Hypothalamus (tissue), 51 donors: ENCODE data around the gene DYRK1B.
"Not testable (repeated sequence)": the region's sequence is repeated elsewhere in the genome, so short reads cannot be mapped to it uniquely, and the experiment has no call there.

Experiments used
- DNase-seq, 51 donors: peaks; one replicate each; lab custom pipeline; 2025; lab: John Stamatoyannopoulos, UW

DYRK1B gene

DNA sequence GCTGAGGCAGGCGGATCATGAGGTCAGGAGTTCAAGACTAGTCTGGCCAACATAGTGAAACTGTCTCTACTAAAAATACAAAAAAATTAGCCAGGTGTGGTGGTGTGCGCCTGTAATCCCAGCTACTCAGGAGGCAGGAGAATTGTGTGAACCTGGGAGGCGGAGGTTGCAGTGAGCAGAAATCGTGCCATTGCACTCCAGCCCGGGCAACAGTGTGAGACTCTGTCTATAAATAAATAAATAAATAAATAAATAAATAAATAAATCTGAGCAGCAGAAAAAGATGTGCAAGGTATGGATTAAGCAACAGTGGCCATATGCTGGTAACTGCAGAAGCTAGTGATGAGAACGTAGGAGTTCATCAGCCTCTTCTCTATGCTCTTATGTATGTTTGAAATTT, 19.9 kb downstream of the DYRK1B start:
- not testable (repeated sequence) for DNase-seq

DNA sequence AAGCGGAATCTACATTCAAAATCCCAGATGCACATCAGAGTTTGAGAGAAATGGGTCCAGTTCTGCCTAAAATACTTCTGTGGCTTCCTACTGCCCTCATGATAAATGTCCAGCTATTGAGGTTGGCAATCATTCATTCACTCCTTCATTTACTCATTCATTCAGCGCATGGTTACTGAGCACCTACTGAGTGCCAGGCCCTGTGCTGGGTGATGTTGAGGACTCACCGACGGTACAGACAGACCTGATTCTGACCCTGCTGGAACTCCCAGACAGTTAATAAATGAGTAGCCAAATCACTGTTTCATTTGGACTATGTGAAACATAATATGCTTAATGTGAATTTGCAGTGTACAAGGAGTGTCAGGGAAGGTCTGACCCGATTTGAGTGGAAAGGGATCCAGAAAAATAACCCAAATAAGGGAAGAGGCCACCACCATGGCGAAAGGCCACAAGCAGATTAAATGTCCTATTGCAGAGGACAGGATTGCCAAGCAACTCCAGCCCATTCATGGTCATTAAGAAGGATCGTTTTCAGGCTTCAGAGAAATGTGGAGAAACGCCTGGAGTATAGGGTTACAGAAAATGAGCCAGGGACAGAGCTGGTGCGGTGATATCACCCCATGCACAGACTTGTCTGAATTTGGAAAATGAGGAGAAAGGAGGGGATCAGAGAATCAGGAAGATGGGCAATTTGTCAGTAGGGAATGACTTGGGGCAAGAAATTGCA, 20.5 kb downstream of the DYRK1B start:
- no peak for DNase-seq

DNA sequence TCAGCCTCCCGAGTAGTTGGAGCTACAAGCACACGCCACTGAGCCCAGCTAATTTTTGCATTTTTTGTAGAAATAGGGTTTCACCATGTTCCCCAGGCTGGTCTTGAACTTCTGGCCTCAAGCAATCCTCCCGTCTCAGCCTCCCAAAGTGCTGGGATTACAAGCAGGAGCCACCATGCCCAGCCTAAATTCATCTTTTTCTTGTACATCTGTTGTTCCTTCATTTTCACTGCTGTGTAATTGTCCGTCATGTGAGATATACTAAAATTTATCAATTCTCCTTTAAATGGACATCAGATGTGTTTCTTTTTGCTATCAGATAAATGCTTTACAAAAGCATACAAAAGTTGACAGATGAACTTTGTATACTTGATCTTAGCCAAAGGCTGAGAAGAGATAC, 22.9 kb downstream of the DYRK1B start:
- no peak for DNase-seq

DNA sequence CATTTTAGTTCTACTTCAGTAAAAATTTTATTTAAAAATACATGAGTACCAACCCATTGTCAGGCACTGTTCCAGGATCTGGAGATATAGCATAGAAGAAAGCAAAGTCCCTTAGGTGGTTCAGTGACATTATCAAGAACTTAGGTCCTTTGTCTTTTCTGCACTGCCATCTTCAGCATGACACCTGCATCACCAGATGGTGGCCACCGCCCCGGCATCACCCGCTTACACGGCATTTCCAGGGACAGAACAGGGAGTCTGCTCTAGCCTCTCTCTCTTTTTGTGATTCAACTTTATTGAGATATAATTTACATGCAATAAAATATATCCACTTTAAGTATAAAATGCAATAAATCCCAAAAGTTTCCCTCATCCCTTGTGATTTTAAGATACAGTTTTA, 23.5 kb downstream of the DYRK1B start:
- no peak for DNase-seq

DNA sequence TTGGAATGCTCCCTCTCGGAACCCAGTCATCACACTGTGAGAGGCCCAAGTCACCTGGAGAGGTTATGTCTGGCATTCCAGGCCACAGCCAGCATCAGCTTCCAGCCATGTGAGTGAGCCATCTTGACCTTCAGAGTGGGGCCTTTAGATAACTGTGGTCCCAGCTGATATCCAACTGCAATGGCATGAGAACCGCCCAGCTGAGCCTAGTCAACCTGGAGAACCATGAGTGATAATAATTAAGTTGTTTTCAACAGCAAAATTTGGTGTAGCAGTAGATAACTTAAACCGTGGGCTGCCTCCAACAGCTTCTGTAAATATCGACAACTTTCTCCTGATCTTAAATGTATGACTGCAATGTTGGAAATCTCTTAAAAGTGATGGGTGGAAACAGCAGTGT, 24.6 kb downstream of the DYRK1B start:
- DNase-seq: no peak

DNA sequence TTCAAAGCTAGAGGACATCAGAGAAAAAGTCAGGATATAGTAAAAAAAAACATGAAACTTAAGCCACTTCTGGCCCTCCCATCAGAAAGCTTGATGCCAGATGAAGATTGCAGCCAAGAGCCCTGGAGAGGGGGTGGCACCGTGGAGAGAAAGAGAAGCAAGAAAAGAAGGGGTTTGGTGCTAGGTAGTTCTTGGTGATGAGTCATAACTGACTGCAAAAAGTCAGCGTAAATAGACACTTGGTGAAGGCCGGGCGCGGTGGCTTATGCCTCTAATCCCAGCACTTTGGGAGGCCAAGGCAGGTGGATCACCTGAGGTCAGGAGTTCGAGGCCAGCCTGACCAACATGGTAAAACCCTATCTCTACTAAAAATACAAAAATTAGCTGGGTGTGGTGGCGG, 25.3 kb downstream of the DYRK1B start:
- not testable (repeated sequence) for DNase-seq

DNA sequence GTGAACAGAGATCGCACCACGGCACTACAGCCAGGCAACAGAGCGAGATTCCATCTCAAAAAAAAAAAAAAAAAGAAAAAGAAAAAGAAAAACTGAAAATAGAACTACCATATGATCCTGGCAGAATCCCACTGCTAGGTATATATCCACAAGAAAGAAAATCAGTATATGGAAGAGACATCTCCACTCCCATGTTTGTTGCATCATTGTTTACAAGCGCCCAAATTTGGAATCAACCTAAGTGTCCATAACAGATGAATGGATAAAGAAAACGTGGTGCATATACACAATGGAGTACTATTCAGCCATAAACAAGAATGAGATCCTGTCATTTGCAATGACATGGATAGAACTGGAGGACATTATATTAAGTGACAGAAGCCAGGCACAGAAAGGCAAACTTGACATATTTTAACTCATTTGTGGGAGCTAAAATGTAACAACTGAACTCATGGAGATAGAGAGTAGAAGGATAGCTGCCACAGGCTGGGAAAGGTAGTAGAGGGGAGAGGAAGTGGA, 26.1 kb downstream of the DYRK1B start:
- no peak for DNase-seq

DNA sequence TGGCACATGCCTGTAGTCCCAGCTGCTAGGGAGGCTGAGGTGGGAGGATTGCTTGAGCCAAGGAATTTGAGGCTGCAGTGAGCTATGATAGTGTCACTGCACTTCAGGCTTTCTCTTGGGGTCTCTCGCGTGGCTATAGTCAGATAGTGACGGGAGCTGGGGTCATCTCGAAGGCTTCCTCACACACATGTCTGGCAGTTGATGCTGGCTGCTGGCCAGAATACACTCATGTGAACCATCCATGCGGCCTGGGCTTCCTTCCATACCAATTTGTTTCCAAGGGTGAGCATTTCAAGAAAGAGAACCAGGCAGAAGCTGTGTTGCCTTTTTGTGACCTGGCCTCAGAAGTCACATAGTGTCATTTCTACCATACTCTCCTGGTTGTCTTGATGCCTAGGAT, 28.9 kb downstream of the DYRK1B start:
- DNase-seq: no peak

DNA sequence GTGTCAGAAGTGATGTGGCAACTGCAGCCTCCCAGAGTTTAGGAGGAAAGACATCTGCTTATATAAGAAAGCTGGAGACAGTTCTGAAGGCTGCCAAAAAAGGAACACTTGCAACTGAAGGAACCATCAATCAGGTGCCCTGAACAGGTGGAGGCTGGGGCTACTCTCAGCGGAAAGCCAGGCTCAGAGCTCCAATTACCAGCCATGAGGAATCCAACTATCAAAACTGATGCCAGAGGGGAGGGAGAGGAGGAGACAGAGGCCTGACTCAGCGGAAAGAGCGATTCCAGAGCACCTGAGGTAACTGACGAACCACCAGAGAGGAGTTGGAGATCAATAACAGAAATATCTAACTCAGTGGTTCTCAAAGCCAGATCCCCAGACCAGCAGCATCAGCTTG, 31.0 kb downstream of the DYRK1B start:
- DNase-seq: no peak

DNA sequence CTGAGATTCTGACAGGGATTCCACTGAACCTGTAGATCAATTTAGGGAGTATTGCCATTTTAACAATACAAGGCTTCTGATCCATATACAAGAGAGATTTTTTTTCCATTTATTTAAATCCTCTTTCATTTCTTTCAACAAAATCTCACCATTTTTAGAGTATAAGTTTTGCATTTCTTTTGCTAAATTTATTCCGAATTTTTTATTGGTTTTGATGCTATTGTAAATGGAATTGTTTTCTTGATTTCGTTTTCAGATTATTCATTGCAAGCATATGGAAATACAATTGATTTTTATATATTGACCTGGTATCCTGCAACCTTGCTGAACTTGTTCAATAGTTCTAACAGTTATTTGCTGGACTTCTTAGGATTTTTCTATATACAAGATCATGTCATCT, 36.9 kb downstream of the DYRK1B start:
- DNase-seq: no peak

DNA sequence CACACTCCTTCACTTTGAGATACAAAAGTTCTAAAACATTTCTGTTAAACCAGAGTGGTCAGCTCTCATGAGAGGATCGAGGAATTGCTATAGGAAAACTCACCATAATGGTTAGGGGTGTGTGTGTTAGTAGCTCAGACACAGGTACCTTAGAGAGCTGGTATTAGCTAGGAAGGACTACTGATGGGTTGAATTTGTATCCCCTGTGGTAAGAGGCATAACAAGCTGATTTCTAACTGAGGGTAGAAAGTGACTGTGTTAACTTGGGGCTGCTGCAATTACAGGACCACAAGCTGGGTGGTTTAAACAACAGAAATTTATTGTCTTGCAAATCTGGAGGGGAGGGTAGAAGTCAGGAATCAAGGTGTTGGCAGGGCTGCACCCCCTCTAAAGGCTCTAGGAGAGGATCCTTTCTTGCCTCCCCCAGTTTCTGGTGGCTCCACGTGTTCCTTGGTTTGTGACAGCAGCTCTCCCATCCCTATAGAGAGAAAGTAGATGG, 37.9 kb downstream of the DYRK1B start:
- DNase-seq: no peak

DNA sequence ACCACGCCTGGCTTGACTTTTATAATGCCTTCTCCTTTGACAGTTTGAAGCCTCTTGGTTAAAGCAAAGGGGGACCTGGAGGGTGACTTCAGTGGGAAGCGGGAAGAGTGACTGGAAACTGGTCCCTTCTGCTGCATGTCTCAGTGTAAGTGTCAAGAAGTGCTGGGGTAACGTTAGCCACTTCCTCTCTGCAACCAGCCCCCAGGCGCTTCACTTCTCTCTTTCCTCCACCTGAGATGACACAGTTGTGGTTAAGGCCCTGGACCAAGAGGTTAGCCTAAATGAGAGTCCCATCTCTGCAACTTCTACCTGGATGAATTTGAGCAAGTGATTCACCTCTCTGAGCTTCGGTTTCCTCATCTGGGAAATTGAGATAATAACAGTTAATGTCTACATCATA, 39.0 kb downstream of the DYRK1B start:
- DNase-seq: no peak

DNA sequence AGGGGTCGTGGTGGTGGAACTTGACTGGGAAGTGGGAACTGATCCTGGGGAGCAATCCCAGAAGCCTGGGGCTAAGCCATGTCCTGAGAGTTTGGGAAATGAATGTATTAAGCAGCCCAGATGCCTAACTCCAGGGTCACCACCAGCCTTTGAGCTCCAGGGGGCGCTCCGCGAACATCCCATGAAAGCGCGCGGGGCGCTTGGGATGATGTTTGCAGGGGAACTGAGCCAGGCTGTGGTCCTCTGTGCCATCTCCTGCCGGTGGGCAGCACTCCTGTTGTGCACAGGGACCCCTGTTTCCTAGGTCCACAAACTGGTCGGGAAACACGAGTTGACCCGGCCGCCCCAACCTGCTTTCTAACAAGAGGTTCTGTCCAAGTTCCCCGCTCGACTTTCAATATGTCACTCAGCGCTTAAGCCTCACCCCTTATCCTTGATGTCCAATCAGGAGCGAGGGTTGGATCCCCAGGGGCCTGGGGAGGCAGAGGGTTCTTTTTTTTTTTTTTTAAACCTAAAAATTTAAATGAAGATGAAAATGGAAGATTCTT, 40.9 kb downstream of the DYRK1B start:
- peak in 47 of 51 donors; percentile 1 to 82 (median 44) for DNase-seq

DNA sequence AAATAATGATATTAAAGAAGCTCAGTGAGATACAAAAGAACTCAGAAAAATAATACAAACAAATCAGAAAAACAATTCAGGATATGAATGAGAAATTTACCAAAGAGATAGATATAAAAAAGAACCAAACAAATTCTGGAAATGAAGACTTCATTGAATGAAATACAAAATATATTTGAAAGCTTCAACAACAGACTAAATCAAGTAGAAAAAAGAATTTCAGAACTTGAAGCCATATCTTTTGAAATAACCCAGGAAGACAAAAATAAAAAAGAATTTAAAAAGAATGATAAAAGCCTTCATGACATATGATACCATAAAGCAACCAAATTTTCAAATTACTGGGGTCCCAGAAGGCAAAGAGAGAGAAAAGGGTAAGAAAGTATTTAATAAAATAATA, 45.7 kb downstream of the DYRK1B start:
- no peak for DNase-seq

DNA sequence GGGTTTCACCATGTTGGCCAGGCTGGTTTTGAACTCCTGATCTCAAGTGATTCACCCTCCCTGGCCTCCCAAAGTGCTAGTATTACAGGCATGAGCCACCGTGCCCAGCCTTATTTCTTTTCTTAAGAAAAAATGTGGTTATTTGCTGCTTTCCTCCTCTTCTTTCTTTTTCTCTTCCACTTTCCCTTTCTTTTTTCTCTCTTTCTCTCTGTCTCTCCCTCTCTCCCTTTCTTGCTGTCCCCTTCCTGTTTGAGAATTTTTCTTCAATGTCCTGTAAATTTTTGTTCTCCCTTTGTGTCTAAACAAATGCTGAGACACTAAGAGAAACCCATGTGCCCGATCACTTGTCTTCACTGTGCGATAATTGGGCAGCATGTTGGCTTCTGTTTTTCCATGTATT, 53.1 kb downstream of the DYRK1B start:
- no peak for DNase-seq

DNA sequence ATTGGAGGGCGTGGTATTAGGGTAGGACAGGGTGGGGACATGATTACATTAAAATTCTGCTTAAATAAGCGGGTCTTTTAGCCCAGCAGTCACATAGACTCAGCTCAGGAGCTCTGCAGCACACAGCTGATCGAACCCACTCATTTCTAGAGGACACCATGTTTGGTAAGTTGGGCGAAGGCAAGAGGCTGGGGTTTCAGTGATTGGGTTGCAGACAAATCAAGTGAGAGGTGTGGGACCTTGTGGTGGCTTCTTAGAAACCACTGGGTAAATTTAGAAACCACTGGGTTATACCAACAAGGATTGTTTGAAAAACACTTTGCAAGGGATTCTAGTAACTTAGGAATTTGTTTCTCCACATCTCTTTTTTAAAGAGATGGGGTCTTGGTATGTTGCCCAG, 55.2 kb downstream of the DYRK1B start, which contains the start of gene LEUTX:
TSS of gene LEUTX (plus strand) at position 92 of the 400 bp plus-strand sequence. CDS start at position 159, 67 bp downstream.
- no peak for DNase-seq
